K562 (cell line): ENCODE measurements around the gene ZEB2. TPM values are rescaled to one million over a fixed set of nuclear protein-coding genes. Genes with fewer than 3 reads are reported as not detected.

Experiments used
- CBX5 ChIP-seq: IDR thresholded peaks from 2 replicates; pipeline ENCODE4 v1.6.1; 2014; ENCODE audit warnings: low read depth, borderline replicate concordance
- CHD2 ChIP-seq: IDR thresholded peaks from 2 replicates; pipeline ENCODE4 v1.6.1; 2011; ENCODE audit warnings: low read depth, low read length
- CREM ChIP-seq: IDR thresholded peaks from 2 replicates; pipeline ENCODE4 v1.6.1; 2014; ENCODE audit warnings: antibody characterized with exemption, low read depth
- DDX20 ChIP-seq: fragments of 450-650 bp; IDR thresholded peaks from 2 replicates; pipeline ENCODE4 v1.6.1; 2016; ENCODE audit warnings: missing genetic modification characterization, low read depth, mild to moderate bottlenecking, missing compliant biosample characterization, moderate library complexity
- ESRRA ChIP-seq: fragments of 450-650 bp; IDR thresholded peaks from 2 replicates; pipeline ENCODE4 v1.6.1; 2014; ENCODE audit warnings: low read depth, mild to moderate bottlenecking, moderate library complexity, borderline replicate concordance
- POLR2AphosphoS5 ChIP-seq: IDR thresholded peaks from 2 replicates; pipeline ENCODE4 v1.6.1; 2011; ENCODE audit warnings: mild to moderate bottlenecking, low read depth, low read length, moderate library complexity; ENCODE audit not compliant: control insufficient read depth, insufficient read depth
- POLR2B ChIP-seq: fragments of 450-650 bp; IDR thresholded peaks from 2 replicates; pipeline ENCODE4 v1.6.1; 2018; ENCODE audit warnings: low read depth; ENCODE audit not compliant: partially characterized antibody
- RB1 ChIP-seq: fragments of 450-650 bp; IDR thresholded peaks from 2 replicates; pipeline ENCODE4 v1.6.1; 2017; ENCODE audit warnings: low read depth, mild to moderate bottlenecking
- ZBED1 ChIP-seq: IDR thresholded peaks from 2 replicates; pipeline ENCODE4 v1.6.1; 2014
- polyA plus RNA-seq, 8 experiments: library from polyadenylated mRNA; depleted of rRNA in 4 of 8; stranded (reverse) in 5 of 8; unstranded in 3 of 8; fragments of >200 nt; fragmentation: Nextera tagmentation in 2 of 8; fragmentation: Illumina TruSeq in 1 of 8; extraction: Ambion mirVana in 2 of 8; extraction: Trizol in 1 of 8; gene quantifications; 2 replicates each; pipeline versions ENCODE4 v1.2.1 to v1.2.3, GENCODE V29; 2011 to 2014; ENCODE audit warnings: inconsistent platforms in 1 of 8, missing spikeins in 1 of 8
- total RNA-seq, 7 experiments: library from RNA; depleted of rRNA in 6 of 7; stranded (reverse); fragments of >200 nt in 6 of 7; fragmentation: Illumina TruSeq in 2 of 7; extraction: Trizol in 2 of 7; gene quantifications; 2 replicates each; pipeline versions ENCODE4 v1.2.1 to v1.2.3, GENCODE V29; 2011 to 2021; ENCODE audit warnings: low replicate concordance in 1 of 7
- TF ChIP-seq, protein P1 (sequence below): sonication (generic); formaldehyde crosslinking; IDR thresholded peaks from 2 replicates; pipeline ENCODE4 v1.8.0; 2022; ENCODE audit warnings: mild to moderate bottlenecking, missing genetic modification reagents
- TF ChIP-seq, protein P2 (sequence below), 2 experiments: fragments of 450-650 bp; IDR thresholded peaks; 2 replicates each; pipeline ENCODE4 v1.6.1; 2016; ENCODE audit warnings: mild to moderate bottlenecking in 2 of 2, borderline replicate concordance in 1 of 2, low read depth in 1 of 2, moderate library complexity in 1 of 2
- TF ChIP-seq, protein P3 (sequence below), 3 experiments: IDR thresholded peaks in 2 of 3; conservative IDR thresholded peaks in 1 of 3; 2 replicates each; pipeline ENCODE4 v1.5.1; 2011 to 2012; ENCODE audit warnings: low read length in 3 of 3, mild to moderate bottlenecking in 3 of 3, control low read depth in 2 of 3, improper control_type of control experiment in 1 of 3, inconsistent platforms in 1 of 3, low read depth in 1 of 3, mixed read lengths in 1 of 3, moderate library complexity in 1 of 3; ENCODE audit not compliant: insufficient read depth in 2 of 3

The ZEB2 gene
- total and polyA plus RNA-seq, 9 of the 15 experiments (the other 6 are each of a cell fraction or from before 2014, with no cell fraction given), result 15.1 to 113 (median 72.3) TPM

DNA sequence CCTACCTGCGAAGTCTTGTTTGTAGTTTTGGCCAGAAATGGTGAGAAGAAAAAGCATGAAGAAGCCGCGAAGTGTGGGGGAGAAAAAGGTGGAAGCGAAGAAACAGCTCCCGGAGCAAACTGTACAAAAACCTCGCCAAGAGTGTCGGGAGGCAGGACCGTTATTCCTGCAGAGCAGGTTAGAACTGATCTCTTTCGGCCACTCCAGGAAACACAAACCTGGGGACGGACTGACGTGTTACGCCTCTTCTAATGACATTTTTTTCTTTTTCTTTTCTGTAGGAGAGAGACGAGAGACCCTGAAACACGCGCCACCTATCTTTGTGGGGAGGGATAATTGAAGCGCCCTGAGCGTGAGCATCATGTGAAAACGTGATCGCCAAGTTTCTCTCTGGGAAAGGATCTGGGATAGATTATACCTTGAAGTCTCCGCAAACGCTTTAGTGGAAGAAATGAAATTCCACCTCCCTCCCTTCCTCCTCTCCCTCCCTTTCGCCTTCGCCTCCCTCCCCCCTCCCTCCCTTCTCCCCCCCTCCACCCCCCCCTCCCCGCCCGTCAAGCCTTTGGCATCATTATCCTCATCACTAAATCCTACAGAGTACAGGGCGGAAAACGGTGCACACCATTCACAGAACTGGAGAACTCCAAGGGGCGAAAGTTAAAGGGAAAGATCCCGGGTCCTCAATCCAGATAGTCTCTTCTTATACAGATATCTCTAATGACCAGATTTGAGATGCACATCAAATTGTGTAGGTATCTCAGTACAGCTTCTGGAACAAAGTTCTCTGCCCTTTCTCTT is at the start of gene ZEB2 (continued):
- TF ChIP-seq POLR2AphosphoS5 (peak; percentile 98), RB1 (peak; percentile 49), CREM (peak; percentile 90), POLR2B (peak; percentile 98), ZBED1 (no peak), DDX20 (no peak), CBX5 (peak; percentile 67; the same call in 1 of the 2 replicates), ESRRA (peak; percentile 38; the same call in 1 of the 2 replicates), CHD2 (0 out of 2 replicates have a peak, but pooled peaks have one; percentile 20)
- TF ChIP-seq, protein P1, sequence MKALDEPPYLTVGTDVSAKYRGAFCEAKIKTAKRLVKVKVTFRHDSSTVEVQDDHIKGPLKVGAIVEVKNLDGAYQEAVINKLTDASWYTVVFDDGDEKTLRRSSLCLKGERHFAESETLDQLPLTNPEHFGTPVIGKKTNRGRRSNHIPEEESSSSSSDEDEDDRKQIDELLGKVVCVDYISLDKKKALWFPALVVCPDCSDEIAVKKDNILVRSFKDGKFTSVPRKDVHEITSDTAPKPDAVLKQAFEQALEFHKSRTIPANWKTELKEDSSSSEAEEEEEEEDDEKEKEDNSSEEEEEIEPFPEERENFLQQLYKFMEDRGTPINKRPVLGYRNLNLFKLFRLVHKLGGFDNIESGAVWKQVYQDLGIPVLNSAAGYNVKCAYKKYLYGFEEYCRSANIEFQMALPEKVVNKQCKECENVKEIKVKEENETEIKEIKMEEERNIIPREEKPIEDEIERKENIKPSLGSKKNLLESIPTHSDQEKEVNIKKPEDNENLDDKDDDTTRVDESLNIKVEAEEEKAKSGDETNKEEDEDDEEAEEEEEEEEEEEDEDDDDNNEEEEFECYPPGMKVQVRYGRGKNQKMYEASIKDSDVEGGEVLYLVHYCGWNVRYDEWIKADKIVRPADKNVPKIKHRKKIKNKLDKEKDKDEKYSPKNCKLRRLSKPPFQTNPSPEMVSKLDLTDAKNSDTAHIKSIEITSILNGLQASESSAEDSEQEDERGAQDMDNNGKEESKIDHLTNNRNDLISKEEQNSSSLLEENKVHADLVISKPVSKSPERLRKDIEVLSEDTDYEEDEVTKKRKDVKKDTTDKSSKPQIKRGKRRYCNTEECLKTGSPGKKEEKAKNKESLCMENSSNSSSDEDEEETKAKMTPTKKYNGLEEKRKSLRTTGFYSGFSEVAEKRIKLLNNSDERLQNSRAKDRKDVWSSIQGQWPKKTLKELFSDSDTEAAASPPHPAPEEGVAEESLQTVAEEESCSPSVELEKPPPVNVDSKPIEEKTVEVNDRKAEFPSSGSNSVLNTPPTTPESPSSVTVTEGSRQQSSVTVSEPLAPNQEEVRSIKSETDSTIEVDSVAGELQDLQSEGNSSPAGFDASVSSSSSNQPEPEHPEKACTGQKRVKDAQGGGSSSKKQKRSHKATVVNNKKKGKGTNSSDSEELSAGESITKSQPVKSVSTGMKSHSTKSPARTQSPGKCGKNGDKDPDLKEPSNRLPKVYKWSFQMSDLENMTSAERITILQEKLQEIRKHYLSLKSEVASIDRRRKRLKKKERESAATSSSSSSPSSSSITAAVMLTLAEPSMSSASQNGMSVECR, result 0 out of 2 replicates have a peak, but pooled peaks have one; percentile 20
- TF ChIP-seq, protein P2, sequence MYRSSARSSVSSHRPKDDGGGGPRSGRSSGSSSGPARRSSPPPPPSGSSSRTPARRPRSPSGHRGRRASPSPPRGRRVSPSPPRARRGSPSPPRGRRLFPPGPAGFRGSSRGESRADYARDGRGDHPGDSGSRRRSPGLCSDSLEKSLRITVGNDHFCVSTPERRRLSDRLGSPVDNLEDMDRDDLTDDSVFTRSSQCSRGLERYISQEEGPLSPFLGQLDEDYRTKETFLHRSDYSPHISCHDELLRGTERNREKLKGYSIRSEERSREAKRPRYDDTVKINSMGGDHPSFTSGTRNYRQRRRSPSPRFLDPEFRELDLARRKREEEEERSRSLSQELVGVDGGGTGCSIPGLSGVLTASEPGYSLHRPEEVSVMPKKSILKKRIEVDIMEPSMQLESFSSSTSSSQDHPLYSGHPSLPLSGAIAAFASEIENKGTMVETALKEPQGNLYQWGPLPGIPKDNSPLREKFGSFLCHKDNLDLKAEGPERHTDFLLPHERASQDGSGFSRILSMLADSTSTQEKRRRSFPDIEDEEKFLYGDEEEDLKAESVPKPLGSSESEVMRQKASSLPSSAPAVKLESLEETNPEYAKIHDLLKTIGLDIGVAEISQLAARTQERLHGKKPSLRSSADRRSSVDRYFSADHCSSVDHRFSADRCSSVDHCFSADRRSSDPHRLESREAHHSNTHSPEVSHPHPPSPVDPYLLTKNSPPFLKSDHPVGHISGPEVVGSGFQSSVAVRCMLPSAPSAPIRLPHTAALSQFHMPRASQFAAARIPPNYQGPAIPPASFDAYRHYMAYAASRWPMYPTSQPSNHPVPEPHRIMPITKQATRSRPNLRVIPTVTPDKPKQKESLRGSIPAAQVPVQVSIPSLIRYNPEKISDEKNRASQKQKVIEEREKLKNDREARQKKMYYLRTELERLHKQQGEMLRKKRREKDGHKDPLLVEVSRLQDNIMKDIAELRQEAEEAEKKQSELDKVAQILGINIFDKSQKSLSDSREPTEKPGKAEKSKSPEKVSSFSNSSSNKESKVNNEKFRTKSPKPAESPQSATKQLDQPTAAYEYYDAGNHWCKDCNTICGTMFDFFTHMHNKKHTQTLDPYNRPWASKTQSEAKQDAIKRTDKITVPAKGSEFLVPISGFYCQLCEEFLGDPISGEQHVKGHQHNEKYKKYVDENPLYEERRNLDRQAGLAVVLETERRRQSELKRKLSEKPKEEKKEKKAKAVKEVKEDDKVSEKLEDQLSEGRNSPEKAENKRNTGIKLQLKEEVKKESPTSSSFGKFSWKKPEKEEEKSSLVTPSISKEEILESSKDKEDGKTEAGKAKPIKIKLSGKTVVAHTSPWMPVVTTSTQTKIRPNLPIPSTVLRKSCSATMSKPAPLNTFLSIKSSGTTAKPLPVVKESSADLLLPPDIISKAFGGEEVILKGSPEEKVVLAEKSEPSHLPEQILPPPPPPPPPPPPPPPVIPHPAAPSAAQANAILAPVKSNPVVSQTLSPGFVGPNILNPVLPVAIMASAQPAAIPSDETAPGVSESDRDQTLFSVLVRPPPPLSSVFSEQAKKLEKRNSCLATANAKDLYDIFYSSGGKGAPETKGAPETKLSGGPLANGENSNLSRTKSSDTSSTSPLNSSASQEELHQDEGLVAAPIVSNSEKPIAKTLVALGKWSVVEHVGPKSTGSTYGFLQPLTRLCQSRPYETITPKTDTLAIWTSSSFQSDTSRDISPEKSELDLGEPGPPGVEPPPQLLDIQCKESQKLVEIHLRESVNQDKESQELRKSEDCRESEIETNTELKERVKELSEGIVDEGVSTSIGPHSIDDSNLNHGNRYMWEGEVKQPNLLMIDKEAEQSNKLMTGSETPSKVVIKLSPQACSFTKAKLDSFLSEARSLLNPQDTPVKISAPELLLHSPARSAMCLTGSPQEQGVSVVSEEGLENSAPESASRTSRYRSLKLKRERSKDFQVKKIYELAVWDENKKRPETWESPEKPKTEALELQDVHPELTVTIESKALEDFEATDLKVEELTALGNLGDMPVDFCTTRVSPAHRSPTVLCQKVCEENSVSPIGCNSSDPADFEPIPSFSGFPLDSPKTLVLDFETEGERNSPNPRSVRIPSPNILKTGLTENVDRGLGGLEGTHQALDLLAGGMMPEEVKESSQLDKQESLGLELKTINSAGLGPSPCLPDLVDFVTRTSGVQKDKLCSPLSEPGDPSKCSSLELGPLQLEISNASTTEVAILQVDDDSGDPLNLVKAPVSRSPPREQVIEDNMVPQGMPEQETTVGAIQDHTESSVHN (IDR thresholded peaks at IDR 0.05; ENCODE audit: borderline replicate concordance in 1 of 2, low read depth in 1 of 2), result peak in 1 of 2 experiments; percentile 83; a peak in 2 of 4 replicates
- TF ChIP-seq, protein P3, sequence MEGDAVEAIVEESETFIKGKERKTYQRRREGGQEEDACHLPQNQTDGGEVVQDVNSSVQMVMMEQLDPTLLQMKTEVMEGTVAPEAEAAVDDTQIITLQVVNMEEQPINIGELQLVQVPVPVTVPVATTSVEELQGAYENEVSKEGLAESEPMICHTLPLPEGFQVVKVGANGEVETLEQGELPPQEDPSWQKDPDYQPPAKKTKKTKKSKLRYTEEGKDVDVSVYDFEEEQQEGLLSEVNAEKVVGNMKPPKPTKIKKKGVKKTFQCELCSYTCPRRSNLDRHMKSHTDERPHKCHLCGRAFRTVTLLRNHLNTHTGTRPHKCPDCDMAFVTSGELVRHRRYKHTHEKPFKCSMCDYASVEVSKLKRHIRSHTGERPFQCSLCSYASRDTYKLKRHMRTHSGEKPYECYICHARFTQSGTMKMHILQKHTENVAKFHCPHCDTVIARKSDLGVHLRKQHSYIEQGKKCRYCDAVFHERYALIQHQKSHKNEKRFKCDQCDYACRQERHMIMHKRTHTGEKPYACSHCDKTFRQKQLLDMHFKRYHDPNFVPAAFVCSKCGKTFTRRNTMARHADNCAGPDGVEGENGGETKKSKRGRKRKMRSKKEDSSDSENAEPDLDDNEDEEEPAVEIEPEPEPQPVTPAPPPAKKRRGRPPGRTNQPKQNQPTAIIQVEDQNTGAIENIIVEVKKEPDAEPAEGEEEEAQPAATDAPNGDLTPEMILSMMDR (IDR thresholded peaks at IDR 0.05 in 2 of 3, conservative IDR thresholded peaks at IDR 0.05 in 1 of 3; ENCODE audit: insufficient read depth in 2 of 3, low read depth in 1 of 3, low read length in 3 of 3), result peak; percentile 61 to 81 (median 79)
